Measurements from ENCODE around the gene DPPA4.

The DPPA4 gene

DNA sequence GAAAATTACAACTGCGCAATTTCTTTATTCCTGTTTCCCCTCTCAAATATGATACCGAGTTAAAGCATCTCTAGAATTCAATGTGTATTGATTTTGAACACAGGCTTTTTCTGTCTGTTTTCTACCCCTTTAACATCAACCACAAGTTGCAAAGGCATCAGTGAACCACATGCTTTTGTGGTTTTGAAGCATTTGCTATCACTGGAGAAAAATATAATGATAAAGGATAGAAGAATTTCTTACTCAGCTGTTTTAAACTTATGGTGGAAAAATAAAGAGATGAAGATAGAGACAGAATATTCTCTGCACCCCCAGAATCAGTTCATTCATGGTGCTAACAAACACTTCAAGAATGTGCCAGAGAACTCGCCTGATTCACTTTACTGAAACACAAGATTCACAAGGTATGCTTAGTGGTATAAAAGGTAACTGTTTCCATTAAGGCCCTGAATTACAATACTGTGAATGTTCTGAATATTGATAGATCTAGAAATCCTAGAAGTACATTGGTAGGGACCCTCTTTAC, 9.5 kb upstream of the DPPA4 start:
- Histone ChIP-seq H2AFZ (ENCODE audit: low read length) (no peak overlapping the region), H3K4me2 (ENCODE audit: low read length) (no peak overlapping the region), H3F3A (ENCODE audit: insufficient read depth, low read length) (no peaks in the 10 kb centered on the region), H3K4me1 (ENCODE audit: insufficient read depth, low read length, severe bottlenecking) (no peaks in the 10 kb centered on the region), H4K20me1 (ENCODE audit: insufficient read depth, low read length) (no peaks in the 10 kb centered on the region), H3K27ac (ENCODE audit: low read depth, low read length, poor library complexity, severe bottlenecking) (no peak overlapping the region), H3K36me3 (ENCODE audit: insufficient read depth, low read length) (no peaks in the 10 kb centered on the region), H3K27me3 (ENCODE audit: insufficient read depth, low read length) (no peaks in the 10 kb centered on the region), H3K79me2 (ENCODE audit: insufficient read depth, low read length) (no peaks in the 10 kb centered on the region), H3K9ac (ENCODE audit: low read length) (no peak overlapping the region), H3K9me2 (ENCODE audit: low read depth, low read length) (no peaks in the 10 kb centered on the region), H3K4me3 (ENCODE audit: low read depth, low read length, poor library complexity, severe bottlenecking) (no peak overlapping the region), H3K9me3 (ENCODE audit: low read length) (no peaks in the 10 kb centered on the region)
- no peak for TF ChIP-seq EZH2 (IDR thresholded peaks at IDR 0.05; ENCODE audit: borderline replicate concordance, low read length)
- TF ChIP-seq CTCF (IDR thresholded peaks at IDR 0.05; ENCODE audit: low read length) = no peak

GRCh38 chr3:109346099-109346498, 8.8 kb upstream of the DPPA4 start:
- Histone ChIP-seq H3K9ac (ENCODE audit: low read length) (no peak overlapping the region), H3K4me1 (ENCODE audit: insufficient read depth, low read length, severe bottlenecking) (no peaks in the 10 kb centered on the region), H3K27ac (ENCODE audit: low read depth, low read length, poor library complexity, severe bottlenecking) (no peak overlapping the region), H3K27me3 (ENCODE audit: insufficient read depth, low read length) (no peaks in the 10 kb centered on the region), H3K9me2 (ENCODE audit: low read depth, low read length) (no peaks in the 10 kb centered on the region), H3F3A (ENCODE audit: insufficient read depth, low read length) (no peaks in the 10 kb centered on the region), H3K4me3 (ENCODE audit: low read depth, low read length, poor library complexity, severe bottlenecking) (no peak overlapping the region), H3K9me3 (ENCODE audit: low read length) (no peaks in the 10 kb centered on the region), H2AFZ (ENCODE audit: low read length) (no peak overlapping the region), H3K79me2 (ENCODE audit: insufficient read depth, low read length) (no peaks in the 10 kb centered on the region), H3K36me3 (ENCODE audit: insufficient read depth, low read length) (no peaks in the 10 kb centered on the region), H3K4me2 (ENCODE audit: low read length) (no peak overlapping the region), H4K20me1 (ENCODE audit: insufficient read depth, low read length) (no peaks in the 10 kb centered on the region)
- TF ChIP-seq CTCF (IDR thresholded peaks at IDR 0.05; ENCODE audit: low read length) (no peak), EZH2 (IDR thresholded peaks at IDR 0.05; ENCODE audit: borderline replicate concordance, low read length) (no peak)

GRCh38 chr3:109339714-109340648, 2.6 kb upstream of the DPPA4 start:
- Histone ChIP-seq H3K9ac (ENCODE audit: low read length) (no peak overlapping the region), H3K27me3 (ENCODE audit: insufficient read depth, low read length) (no peaks in the 10 kb centered on the region), H3K9me2 (ENCODE audit: low read depth, low read length) (no peaks in the 10 kb centered on the region), H2AFZ (ENCODE audit: low read length) (no peak overlapping the region), H4K20me1 (ENCODE audit: insufficient read depth, low read length) (no peaks in the 10 kb centered on the region), H3K36me3 (ENCODE audit: insufficient read depth, low read length) (no peaks in the 10 kb centered on the region), H3K27ac (ENCODE audit: low read depth, low read length, poor library complexity, severe bottlenecking) (no peak overlapping the region), H3K79me2 (ENCODE audit: insufficient read depth, low read length) (no peaks in the 10 kb centered on the region), H3K9me3 (ENCODE audit: low read length) (no peaks in the 10 kb centered on the region), H3K4me2 (ENCODE audit: low read length) (no peak overlapping the region), H3K4me3 (ENCODE audit: low read depth, low read length, poor library complexity, severe bottlenecking) (no peak overlapping the region), H3K4me1 (ENCODE audit: insufficient read depth, low read length, severe bottlenecking) (no peaks in the 10 kb centered on the region), H3F3A (ENCODE audit: insufficient read depth, low read length) (no peaks in the 10 kb centered on the region)
- no peak for TF ChIP-seq EZH2 (IDR thresholded peaks at IDR 0.05; ENCODE audit: borderline replicate concordance, low read length)
- TF ChIP-seq CTCF (IDR thresholded peaks at IDR 0.05; ENCODE audit: low read length) = no peak

Data from OCI-LY1 (cell line).